Skeletal muscle cell (primary cell): ENCODE data around the gene CFAP126.
"Not testable (repeated sequence)": the region's sequence is repeated elsewhere in the genome, so short reads cannot be mapped to it uniquely, and the experiment has no call there.

Source experiments
- DNase-seq: peaks from one replicate; pipeline ENCODE4 v3.0.0-alpha.2; 2010; ENCODE audit warnings: low read depth
- H3K4me3 ChIP-seq: 2 replicates; pipeline ENCODE4 v1.5.1; 2011; ENCODE audit warnings: low read depth, mild to moderate bottlenecking, control low read depth, low read length, moderate library complexity

The CFAP126 gene

DNA sequence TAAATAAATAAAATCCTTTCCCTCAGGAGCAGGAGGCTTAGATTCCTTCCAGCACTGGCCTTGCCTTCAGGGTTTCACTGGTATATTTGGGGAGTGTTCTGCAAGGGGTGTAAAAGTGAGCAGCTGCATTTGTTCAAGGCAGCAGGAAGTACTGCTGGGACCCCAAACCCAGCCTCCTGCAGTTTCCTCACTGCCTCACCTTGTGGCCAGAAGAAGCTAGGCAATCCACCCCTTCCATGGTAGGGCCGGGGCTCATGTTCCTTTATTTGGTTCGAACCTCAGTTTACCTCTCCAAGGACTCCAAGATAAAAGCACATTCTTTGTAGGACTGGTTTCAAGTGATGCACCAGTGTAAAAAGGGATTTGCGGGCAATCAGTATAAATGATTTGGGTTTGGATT, 21.0 kb upstream of the CFAP126 start:
- no peak for DNase-seq
- no peak overlapping the region for H3K4me3 ChIP-seq

DNA sequence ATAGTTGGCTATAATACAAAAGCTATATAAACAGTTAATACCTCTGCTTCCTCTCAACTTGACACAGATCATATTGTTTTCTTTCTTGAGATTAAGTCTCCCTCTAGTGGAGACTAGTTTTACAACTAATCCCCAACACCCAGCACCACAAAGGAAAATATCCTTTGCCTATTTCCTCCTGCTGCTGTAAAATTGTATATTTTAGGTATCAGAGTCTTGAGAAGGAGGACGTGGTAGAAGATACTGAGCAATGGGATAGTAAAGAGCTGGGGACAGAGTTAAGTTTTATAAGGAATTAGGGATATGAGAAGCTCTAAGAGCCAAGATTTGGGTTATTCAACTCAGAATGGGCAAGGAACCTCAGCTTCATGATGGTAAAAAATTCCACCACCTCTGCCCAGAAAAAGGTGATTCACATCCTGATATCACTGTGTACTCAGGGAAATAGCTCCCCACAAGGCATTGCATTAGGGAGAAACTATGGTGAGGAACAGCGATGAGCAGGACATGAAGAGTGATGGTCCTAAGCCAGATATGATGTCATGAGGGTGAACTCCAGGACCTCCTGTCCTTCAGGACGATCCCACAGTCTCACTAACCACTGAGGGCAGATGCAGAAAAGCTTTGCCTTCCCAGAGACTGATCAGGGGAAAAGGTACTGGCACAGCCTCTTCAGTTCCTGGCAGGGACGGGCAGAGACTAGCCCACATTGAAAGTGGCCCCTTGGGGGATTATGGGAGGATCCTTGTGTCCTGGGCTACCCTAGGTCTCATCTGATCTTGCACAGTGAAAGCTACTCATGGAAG, 14.7 kb upstream of the CFAP126 start:
- H3K4me3 ChIP-seq = peak overlapping the region; percentile 6
- DNase-seq = peak; percentile 92

DNA sequence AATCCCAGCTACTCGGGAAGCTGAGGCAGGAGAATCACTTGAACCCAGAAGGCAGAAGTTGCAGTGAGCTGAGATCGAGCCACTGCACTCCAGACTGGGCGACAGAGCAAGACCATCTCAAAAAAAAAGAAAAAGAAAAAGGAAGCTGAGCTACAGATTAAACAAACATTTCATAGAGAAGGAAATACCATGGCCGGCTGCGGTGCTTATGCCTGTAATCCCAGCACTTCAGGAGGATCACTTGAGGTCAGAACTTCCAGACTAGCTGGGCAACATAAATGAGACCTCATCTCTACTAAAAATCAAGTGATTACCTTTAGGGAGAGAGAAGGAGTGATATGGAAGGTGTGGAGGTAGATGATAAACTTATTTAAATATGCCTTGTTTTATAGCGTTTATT, 14.0 kb upstream of the CFAP126 start:
- H3K4me3 ChIP-seq = no peak overlapping the region
- DNase-seq = no peak

DNA sequence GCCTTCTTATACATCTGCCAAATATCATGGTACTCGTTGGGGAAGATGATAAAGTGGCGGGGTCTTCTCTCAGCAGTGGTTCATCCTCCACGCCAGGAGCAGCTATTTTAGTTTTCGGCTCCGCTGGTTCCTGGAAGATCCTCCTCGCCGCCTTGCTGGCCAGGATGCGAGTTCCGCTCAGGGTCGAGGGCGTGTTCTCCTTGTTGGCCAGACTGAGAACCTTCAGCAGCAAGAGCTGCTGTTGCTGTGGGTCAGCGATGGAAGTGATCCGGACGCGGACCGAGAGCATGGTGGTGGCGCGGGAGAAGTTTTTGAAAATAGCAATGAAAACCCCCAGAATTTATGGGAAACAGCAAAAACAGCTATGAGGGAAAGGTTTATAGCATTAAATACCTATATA, 11.4 kb upstream of the CFAP126 start:
- H3K4me3 ChIP-seq = no peak overlapping the region
- DNase-seq = no peak

DNA sequence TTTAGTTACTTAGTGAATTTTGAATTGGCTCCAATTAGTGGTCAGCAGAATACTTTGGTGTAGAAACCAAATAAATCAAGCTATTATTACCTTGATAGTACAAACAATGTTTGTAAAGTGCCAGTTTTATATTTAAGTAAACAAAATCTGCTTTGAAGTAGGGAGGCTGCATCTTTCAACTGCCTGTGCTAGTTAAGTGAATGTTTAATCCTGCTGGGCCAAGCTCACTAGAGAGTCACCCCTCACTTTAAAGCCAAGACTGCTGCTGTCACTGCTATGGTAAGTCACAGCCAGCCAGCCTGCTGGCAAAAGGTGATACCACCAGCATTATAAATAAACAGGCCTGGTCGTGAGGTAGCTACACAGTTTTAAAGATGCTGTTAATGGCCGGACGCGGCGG, 10.3 kb upstream of the CFAP126 start:
- H3K4me3 ChIP-seq = no peak overlapping the region
- DNase-seq = no peak

DNA sequence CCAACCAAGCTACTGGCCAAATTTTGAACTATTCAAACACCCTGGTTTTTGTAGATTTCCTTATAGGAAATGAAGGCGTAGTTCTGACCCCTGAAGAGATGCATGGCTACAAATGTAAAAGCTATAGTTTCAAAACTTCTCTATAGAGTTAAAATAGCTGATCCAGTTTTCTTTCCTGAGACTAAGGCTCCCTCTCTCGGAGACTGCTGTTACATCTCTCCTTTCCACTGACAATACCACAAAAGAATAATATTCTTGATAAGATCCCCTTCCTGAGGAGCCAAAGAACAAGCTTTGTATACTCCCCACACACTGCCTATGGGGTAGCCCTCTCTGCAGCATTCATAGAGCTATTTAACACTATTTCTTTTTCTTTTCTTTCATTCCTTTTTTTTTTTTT, 6.7 kb upstream of the CFAP126 start:
- no peak for DNase-seq
- H3K4me3 ChIP-seq = no peak overlapping the region

DNA sequence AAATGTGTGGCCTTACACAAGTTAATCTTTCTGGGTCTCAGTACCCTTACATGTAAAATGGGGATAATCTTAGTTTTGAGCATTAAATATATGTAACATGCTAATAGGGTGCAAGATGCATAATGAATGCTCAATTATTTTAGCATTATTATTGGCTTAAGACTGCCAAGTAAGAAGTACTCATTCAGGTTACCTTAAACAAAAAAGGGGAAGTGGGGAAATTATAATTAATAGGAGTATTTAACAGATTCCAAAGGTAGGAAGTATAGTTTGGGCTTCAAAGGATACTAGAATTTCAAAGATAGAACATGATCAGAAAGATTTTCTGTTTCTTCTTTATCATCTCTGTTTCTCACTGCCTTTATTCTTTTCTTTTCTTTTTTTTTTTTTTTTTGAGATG, 5.8 kb upstream of the CFAP126 start:
- no peak for DNase-seq
- H3K4me3 ChIP-seq = no peak overlapping the region

DNA sequence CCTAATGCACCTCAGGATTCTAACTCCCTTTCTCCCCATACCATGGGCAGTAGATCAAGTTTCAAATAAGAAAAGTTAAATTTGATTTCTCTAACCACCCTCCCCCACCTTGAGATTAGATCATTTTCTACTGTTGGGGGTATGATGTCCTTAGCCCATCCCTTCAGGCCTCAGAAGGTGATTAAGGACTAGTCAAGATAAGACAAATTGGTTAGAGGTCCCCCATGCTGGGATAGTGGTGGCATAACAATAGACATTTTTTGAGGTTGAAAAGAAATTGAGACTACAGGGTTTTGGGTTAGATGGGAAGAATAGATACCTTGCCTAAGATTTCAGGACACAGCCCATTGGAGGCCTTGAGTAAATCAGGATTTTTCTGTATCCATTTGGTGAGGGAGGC, 2.5 kb downstream of the CFAP126 start:
- DNase-seq = no peak

DNA sequence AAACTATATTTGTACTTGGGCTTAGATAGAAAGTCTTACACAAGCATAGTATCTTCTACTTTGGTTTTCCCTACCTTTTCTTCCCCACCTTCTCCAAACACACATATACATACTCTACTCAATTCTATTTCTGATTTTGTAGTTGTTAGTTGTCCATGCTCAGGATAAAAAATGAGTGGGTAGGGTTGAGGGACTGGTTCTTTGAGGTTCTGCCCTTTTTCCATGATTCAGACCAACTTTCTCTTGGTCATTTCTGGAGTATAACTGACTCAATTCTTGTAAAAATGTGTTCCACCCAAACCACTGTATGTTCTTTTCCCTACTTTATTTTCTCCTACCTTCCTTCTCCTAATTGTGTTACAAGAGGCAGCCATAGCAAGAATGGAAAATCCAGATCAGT, 3.3 kb downstream of the CFAP126 start:
- H3K4me3 ChIP-seq = no peak overlapping the region
- no peak for DNase-seq

More for the DNA sequence above, 2.5 kb downstream of the CFAP126 start:
- H3K4me3 ChIP-seq = no peak overlapping the region

DNA sequence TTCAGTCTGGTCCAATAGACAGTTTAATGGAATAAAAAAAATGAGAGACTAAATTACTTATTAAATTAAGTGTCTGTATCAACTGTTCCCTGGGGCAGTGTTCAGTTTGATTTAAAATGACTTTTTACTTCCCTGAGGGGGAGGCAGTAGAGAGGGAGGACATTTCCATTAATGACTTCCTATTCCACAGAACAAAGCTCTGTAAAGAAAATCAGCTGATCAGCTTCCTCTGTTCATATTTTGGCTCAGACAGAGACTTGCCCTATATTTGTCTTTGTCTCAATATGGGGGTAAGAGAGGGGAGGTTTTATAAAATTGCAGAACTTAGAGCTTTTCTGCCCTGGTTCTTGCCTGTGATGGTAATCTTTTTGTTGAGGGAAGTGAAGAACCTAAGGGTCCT, 8.4 kb downstream of the CFAP126 start:
- no peak for DNase-seq
- no peak overlapping the region for H3K4me3 ChIP-seq

DNA sequence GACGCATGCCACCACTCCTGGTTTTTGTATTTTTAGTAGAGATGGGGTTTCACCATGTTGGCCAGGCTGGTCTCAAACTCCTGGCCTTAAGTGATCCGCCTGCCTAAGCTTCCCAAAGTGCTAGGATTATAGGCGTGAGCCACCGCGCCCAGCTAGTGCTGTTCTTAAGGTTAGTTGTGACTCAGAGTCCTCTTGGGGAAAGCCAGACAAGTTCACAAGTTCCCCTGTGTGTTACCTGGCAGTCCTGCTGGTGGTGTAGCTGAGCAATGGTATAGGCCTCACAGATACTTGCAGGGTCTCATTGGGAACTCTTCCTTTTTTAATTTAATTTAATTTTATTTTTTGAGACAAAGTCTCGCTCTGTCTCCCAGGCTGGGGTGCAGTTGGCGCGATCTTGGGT, 10.6 kb downstream of the CFAP126 start:
- no peak for DNase-seq

DNA sequence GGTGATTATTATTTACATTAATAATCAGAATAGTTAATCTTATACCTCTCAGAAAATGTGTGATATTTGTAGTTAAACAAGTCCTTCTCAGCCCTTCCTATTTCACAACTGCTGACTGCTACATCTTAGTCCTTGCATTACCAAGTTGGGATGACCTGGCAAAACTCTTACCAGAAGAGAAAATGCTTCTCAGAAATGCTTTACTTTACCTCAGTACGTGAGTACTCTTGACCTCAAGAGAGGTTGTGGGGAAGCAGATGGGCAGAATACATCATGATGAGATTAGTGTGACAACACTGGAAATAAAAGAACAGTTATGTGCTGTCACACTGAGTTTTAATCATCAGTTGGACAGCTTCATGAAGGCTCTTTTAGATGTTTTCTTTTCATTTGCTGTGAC, 16.2 kb downstream of the CFAP126 start:
- DNase-seq = no peak
- no peak overlapping the region for H3K4me3 ChIP-seq

More for the DNA sequence above, 10.6 kb downstream of the CFAP126 start:
- no peak overlapping the region for H3K4me3 ChIP-seq

DNA sequence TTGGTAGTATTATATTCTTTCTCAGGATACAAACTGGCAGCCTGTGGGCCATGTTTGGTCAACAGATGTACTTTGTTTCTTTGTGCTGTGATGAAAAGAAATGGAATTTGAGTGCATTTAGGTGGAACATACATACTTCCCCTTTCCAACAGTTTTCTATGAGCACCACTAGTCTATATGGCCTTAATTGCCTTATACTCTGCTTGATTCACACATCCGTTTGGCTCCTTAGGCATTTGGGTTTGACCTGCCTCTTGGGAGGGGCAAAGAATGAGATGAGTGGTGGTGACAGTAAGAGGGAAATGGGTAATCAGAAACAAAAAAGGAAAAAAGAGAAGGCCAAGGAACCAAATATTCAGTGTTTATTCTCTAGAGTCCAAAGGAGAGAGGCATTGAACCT, 17.0 kb downstream of the CFAP126 start:
- DNase-seq = no peak
- no peak overlapping the region for H3K4me3 ChIP-seq

DNA sequence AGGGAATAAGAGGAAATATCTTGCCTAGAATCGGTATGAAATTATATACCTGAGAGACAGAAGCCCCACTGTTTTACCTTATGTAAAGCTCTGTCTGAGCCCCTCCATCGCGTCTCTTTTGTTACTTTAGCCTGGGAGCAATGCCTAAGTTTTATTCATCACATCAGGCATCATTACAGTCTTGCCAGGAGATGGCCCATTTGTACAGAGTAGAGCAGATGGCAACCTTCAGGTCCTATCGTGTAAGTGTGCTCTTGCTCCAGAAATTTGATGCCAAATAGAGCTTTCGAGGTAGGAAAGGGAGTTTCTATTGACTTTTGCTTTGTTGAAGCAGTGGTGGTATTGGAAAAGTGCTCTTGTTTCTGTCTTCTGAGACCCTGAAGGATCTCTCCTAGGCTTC, 24.9 kb downstream of the CFAP126 start:
- no peak for DNase-seq
- no peak overlapping the region for H3K4me3 ChIP-seq

DNA sequence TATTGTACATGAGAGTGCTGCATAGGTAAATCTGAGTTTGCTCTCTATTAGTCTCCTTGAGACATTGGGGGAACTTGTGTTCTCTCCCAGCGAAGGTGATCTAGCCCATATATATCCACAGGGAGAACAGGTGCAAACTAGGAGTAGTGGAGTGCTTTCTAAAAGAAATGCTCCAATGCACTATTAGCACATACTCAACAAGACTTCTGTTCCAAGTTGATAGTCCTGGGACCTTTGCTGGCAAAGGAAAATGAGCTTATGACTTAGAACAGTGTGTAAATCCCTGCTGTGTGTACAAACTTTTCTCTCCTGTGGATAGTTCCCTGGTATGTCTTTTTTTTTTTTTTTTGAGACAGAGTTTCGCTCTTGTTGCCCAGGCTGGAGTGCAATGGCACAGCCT, 25.5 kb downstream of the CFAP126 start:
- H3K4me3 ChIP-seq = no peak overlapping the region
- no peak for DNase-seq

DNA sequence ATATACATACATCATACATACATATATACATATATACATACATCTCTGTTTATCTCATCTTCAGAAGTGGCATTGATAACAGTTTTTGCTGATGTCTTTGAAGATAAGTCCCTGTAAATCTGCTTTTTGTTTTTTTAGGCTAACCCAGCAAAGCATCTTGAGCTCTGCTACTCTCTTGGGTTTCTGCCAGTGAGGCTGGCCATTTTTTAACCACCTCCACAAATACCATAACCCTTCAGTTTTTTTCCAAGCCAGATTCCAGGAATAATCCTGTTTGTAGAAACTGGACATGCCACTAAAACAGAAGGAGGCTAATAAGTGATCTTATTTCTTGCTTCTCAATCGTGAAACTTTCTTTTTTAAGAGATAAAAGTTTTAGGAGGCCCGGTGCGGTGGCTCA, 31.9 kb downstream of the CFAP126 start:
- no peak for DNase-seq
- H3K4me3 ChIP-seq = no peak overlapping the region

DNA sequence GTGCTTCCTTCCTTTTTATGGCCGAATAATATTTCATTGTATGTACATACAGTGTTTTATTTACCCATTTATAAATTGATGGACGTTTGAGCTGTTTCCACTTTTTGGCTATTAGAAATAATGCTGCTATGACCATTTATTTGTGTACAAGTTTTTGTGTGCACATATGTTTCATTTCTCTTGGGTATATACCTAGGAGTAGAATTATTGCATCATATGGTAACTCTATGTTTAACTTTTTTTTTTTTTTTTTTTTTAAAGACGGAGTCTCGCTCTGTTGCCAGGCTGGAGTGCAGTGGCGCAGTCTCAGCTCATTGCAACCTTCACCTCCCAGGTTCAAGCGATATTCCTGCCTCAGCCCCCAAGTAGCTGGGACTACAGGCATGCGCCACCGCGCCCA, 34.5 kb downstream of the CFAP126 start:
- no peak overlapping the region for H3K4me3 ChIP-seq
- DNase-seq = no peak

DNA sequence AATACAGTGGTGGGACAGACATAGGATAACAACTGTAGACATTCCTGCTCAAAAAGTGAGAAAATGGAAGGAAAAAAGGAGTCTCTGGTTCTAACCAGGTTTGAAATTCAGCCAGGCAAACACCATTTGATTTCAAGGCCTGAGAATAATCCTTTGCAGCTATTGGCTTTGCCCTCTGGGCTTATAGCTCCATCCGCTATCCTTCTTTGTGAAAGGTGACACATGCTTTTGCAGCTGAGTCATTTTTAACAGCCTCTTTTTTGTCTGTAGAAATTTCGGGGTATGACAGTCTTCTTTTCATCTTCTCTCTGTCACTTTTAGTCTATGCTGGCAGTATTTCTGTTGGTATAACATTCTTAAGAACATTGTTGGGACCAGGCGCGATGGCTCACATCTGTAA, 37.3 kb downstream of the CFAP126 start:
- no peak for DNase-seq
- no peak overlapping the region for H3K4me3 ChIP-seq

DNA sequence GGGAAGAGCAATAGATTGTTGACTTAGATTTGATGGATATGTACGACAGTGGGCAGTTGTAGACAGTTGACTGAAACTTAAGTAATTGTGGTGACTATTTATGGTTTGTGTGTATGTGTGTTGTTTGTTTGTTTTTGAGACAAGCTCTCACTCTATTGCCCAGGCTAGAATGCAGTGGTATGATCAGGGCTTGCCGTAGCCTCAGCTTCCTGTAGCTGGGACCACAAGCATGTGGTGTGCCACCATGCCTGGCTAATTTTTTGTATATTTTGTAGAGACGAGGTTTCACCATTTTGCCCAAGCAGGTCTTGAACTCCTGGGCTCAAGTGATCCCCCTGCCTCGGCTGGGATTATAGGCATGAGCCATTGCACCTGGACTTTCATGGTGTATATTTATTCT, 43.7 kb downstream of the CFAP126 start:
- no peak for DNase-seq
- H3K4me3 ChIP-seq = no peak overlapping the region

DNA sequence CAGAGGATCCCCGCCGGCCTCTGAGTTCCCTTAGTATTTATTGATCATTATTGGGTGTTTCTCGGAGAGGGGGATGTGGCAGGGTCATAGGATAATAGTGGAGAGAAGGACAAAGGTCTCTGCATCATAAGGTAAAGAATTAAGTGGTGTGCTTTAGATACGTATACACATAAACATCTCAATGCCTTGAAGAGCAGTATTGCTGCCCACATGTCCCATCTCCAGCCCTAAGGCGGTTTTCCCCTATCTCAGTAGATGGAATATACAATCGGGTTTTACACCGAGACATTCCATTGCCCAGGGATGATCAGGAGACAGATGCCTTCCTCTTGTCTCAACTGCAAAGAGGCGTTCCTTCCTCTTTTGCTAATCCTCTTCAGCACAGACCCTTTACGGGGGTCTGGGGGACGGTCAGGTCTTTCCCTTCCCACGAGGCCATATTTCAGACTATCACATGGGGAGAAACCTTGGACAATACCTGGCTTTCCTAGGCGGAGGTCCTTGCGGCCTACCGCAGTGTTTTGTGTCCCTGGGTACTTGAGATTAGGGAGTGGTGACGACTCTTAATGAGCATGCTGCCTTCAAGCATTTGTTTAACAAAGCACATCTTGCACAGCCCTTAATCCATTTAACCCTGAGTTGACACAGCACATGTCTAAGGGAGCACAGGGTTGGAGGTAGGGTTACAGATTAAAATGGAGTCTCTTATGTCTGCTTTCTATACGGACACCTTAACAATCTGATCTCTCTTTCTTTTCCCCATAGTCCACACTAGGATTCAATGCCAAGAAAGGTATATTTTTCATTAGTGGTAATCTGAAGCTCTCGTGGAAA, 51.6 kb downstream of the CFAP126 start:
- DNase-seq, H3K4me3 ChIP-seq: not testable (repeated sequence)
